Naive thymus-derived CD8-positive, alpha-beta T cell (primary cell): ENCODE results near the gene GALNT2. TPM values are rescaled to one million over a fixed set of nuclear protein-coding genes. Genes with fewer than 3 reads are reported as not detected.

ENCODE experiments used
- ATAC-seq, 2 donors: fragments of 150-1000 bp; cut with Tn5 transposase in 1 of 2; sonication (Bioruptor Pico), chemical (Tn5 transposase) in 1 of 2; 1 replicate in 1 of 2; 2 replicates in 1 of 2; pipeline ENCODE4 v1.10.0; 2021; ENCODE audit warnings: mild to moderate bottlenecking in 2 of 2, moderate library complexity in 2 of 2
- POLR2A ChIA-PET: fragments of 350-600 bp; sonication (Branson Sonifier 250); formaldehyde crosslinking; loops from one replicate; lab custom pipeline; 2021; ENCODE audit warnings: antibody characterized with exemption; lab: Charles Lee
- DNase-seq, 10 donors: peaks; one replicate each; pipeline versions ENCODE4 v3.0.0 to v3.0.0-alpha.2; 2020 to 2022
- H3K27ac Mint-ChIP-seq, 10 donors: one replicate each; pipeline ENCODE4 v1.8.0; 2020 to 2022; ENCODE audit warnings: mild to moderate bottlenecking in 10 of 10, mixed read lengths in 10 of 10, moderate library complexity in 4 of 10, inconsistent platforms in 1 of 10
- H3K27me3 Mint-ChIP-seq, 5 donors: one replicate each; pipeline ENCODE4 v1.8.0; 2021 to 2022; ENCODE audit warnings: mixed read lengths in 5 of 5
- H3K36me3 Mint-ChIP-seq, 3 donors: one replicate each; pipeline ENCODE4 v1.8.0; 2020 to 2022; ENCODE audit warnings: mixed read lengths in 3 of 3, mild to moderate bottlenecking in 2 of 3, inconsistent platforms in 1 of 3
- H3K4me1 Mint-ChIP-seq, 4 donors: one replicate each; pipeline ENCODE4 v1.8.0; 2021 to 2022; ENCODE audit warnings: mixed read lengths in 4 of 4
- H3K4me3 Mint-ChIP-seq, 10 donors: one replicate each; pipeline ENCODE4 v1.8.0; 2020 to 2022; ENCODE audit warnings: mild to moderate bottlenecking in 10 of 10, mixed read lengths in 10 of 10, moderate library complexity in 6 of 10, inconsistent platforms in 1 of 10
- H3K9me3 Mint-ChIP-seq, 9 donors: one replicate each; pipeline ENCODE4 v1.8.0; 2020 to 2022; ENCODE audit warnings: mixed read lengths in 9 of 9, mild to moderate bottlenecking in 3 of 9, inconsistent platforms in 1 of 9, moderate library complexity in 1 of 9
- polyA plus RNA-seq, 3 donors: library from polyadenylated mRNA; unstranded; fragments of 300-500 nt; fragmentation: Illumina TruSeq; gene quantifications; one replicate each; pipeline ENCODE4 v1.2.3, GENCODE V29; 2021
- total RNA-seq, 8 experiments: library from RNA in 2 of 8; stranded (reverse) in 2 of 8; gene quantifications; one replicate each; pipeline ENCODE4 v1.2.3 and lab custom pipeline; 2021 to 2026

GALNT2 gene
- total and polyA plus RNA-seq, 5 experiments from 2014 or later = 10.7 to 22.2 (median 15.3) TPM

GRCh38 chr1:230102046-230102445, 35.0 kb downstream of the GALNT2 start:
- Mint-ChIP-seq H3K27ac (no peak overlapping the region), H3K4me1 (peaks cover 40 to 70% (median 59%) of the 10 kb centered on the region in 4 donors), H3K9me3 (no peaks in the 10 kb centered on the region), H3K4me3 (no peak overlapping the region), H3K27me3 (no peaks in the 10 kb centered on the region), H3K36me3 (peaks cover 0 to 5% (median 4%) of the 10 kb centered on the region in 3 donors)
- POLR2A ChIA-PET = no interaction called here
- ATAC-seq (no peak), DNase-seq (no peak)

GRCh38 chr1:230102472-230102871, 35.4 kb downstream of the GALNT2 start:
- POLR2A ChIA-PET = no interaction called here
- Mint-ChIP-seq H3K27me3 (no peaks in the 10 kb centered on the region), H3K4me3 (peak overlapping the region in 2 of 10 donors; percentile 2 to 6), H3K4me1 (peaks cover 39 to 70% (median 62%) of the 10 kb centered on the region in 4 donors), H3K9me3 (no peaks in the 10 kb centered on the region), H3K36me3 (peaks cover 0 to 1% (median under 1%) of the 10 kb centered on the region in 3 donors), H3K27ac (no peak overlapping the region)
- DNase-seq (no peak), ATAC-seq (no peak)

- Mint-ChIP-seq H3K9me3 (no peaks in the 10 kb centered on the region), H3K27me3 (no peaks in the 10 kb centered on the region), H3K4me3 (peak overlapping the region in 3 of 10 donors; percentile 6 to 28 (median 11)), H3K4me1 (peaks cover 38 to 72% (median 68%) of the 10 kb centered on the region in 4 donors), H3K36me3 (peaks cover 0 to 1% (median 0%) of the 10 kb centered on the region in 3 donors), H3K27ac (peak overlapping the region in 2 of 10 donors; percentile 33 to 76)
- ATAC-seq (no peak), DNase-seq (no peak)
- POLR2A ChIA-PET = interaction anchor here (1.0 kb wide), 1 partner anchor 477 kb away, joined by 3 read pairs; the partner anchor contains the start of genes TAF5L and URB2
These were observed 36.5 kb downstream of the GALNT2 start for GRCh38 chr1:230103306-230104173.

GRCh38 chr1:230104395-230105244, 37.6 kb downstream of the GALNT2 start:
- Mint-ChIP-seq H3K27me3 (no peaks in the 10 kb centered on the region), H3K9me3 (no peaks in the 10 kb centered on the region), H3K4me1 (peaks cover 38 to 80% (median 76%) of the 10 kb centered on the region in 4 donors), H3K4me3 (peak overlapping the region in 7 of 10 donors; percentile 4 to 47 (median 14)), H3K36me3 (peaks cover 0 to 1% (median 0%) of the 10 kb centered on the region in 3 donors), H3K27ac (peak overlapping the region in 4 of 10 donors; percentile 23 to 66 (median 42))
- POLR2A ChIA-PET = interaction anchor here (1.0 kb wide), 1 partner anchor 478 kb away, joined by 3 read pairs; the partner anchor contains the start of genes TAF5L and URB2
- ATAC-seq (peak; percentile 73 to 74), DNase-seq (peak in 6 of 10 donors; percentile 23 to 70 (median 30))

GRCh38 chr1:230105245-230105753, 38.3 kb downstream of the GALNT2 start:
- Mint-ChIP-seq H3K27me3 (no peaks in the 10 kb centered on the region), H3K4me3 (no peak overlapping the region), H3K36me3 (peaks cover 0 to 1% (median 0%) of the 10 kb centered on the region in 3 donors), H3K4me1 (peaks cover 42 to 86% (median 83%) of the 10 kb centered on the region in 4 donors), H3K27ac (peak overlapping the region in 3 of 10 donors; percentile 5 to 32 (median 13)), H3K9me3 (no peaks in the 10 kb centered on the region)
- DNase-seq (no peak), ATAC-seq (no peak)
- POLR2A ChIA-PET = no interaction called here

- H3K4me3 Mint-ChIP-seq = no peak overlapping the region
- H3K27ac Mint-ChIP-seq = peak overlapping the region in 5 of 10 donors; percentile 5 to 86 (median 13)
- no peak for DNase-seq
- POLR2A ChIA-PET = no interaction called here
- H3K36me3 Mint-ChIP-seq = peaks cover 0 to 1% (median 0%) of the 10 kb centered on the region in 3 donors
- peaks cover 45 to 93% (median 85%) of the 10 kb centered on the region in 4 donors for H3K4me1 Mint-ChIP-seq
- no peaks in the 10 kb centered on the region for H3K27me3 Mint-ChIP-seq
- H3K9me3 Mint-ChIP-seq = no peaks in the 10 kb centered on the region
- no peak for ATAC-seq
These were observed 39.0 kb downstream of the GALNT2 start for GRCh38 chr1:230105754-230106625.

GRCh38 chr1:230107941-230108340, 40.9 kb downstream of the GALNT2 start:
- no peaks in the 10 kb centered on the region for H3K27me3 Mint-ChIP-seq
- POLR2A ChIA-PET = no interaction called here

GRCh38 chr1:230108580-230108979, 41.5 kb downstream of the GALNT2 start:
- Mint-ChIP-seq H3K4me1 (peaks cover 35 to 93% (median 85%) of the 10 kb centered on the region in 4 donors), H3K27me3 (no peaks in the 10 kb centered on the region), H3K36me3 (peaks cover 0 to 7% (median 5%) of the 10 kb centered on the region in 3 donors), H3K4me3 (peak overlapping the region in 1 of 10 donors; percentile 45), H3K9me3 (no peaks in the 10 kb centered on the region), H3K27ac (no peak overlapping the region)
- DNase-seq (no peak), ATAC-seq (no peak)
- POLR2A ChIA-PET = no interaction called here

More at GRCh38 chr1:230107941-230108340, 40.9 kb downstream of the GALNT2 start:
- H3K9me3 Mint-ChIP-seq = no peaks in the 10 kb centered on the region
- peak overlapping the region in 4 of 10 donors; percentile 21 to 79 (median 49) for H3K27ac Mint-ChIP-seq
- H3K36me3 Mint-ChIP-seq = peaks cover 0 to 3% (median 1%) of the 10 kb centered on the region in 3 donors
- DNase-seq (no peak), ATAC-seq (no peak)
- peaks cover 40 to 93% (median 87%) of the 10 kb centered on the region in 4 donors for H3K4me1 Mint-ChIP-seq
- no peak overlapping the region for H3K4me3 Mint-ChIP-seq

GRCh38 chr1:230109066-230109465, 42.0 kb downstream of the GALNT2 start:
- ATAC-seq (no peak), DNase-seq (no peak)
- POLR2A ChIA-PET = interaction anchor here (0.7 kb wide), 1 partner anchor 850 kb away, joined by 3 read pairs; no protein-coding TSS in a partner anchor
- no peaks in the 10 kb centered on the region for H3K9me3 Mint-ChIP-seq
- peak overlapping the region in 5 of 10 donors; percentile 49 to 82 (median 67) for H3K27ac Mint-ChIP-seq
- H3K36me3 Mint-ChIP-seq = peaks cover 0 to 11% (median 7%) of the 10 kb centered on the region in 3 donors
- peak overlapping the region in 2 of 10 donors; percentile 2 to 9 for H3K4me3 Mint-ChIP-seq
- peaks cover 30 to 90% (median 81%) of the 10 kb centered on the region in 4 donors for H3K4me1 Mint-ChIP-seq
- H3K27me3 Mint-ChIP-seq = no peaks in the 10 kb centered on the region

- peak; percentile 91 to 95 for ATAC-seq
- POLR2A ChIA-PET = interaction anchor here (0.5 to 0.7 kb wide), 2 partner anchors 315 to 1322 kb away, joined by 3 to 4 read pairs; no protein-coding TSS in a partner anchor
- H3K9me3 Mint-ChIP-seq = no peaks in the 10 kb centered on the region
- peaks cover 23 to 80% (median 75%) of the 10 kb centered on the region in 4 donors for H3K4me1 Mint-ChIP-seq
- H3K27ac Mint-ChIP-seq = peak overlapping the region in 8 of 10 donors; percentile 44 to 82 (median 66)
- H3K36me3 Mint-ChIP-seq = peaks cover 0 to 18% (median 10%) of the 10 kb centered on the region in 3 donors
- peak overlapping the region in 7 of 10 donors; percentile 1 to 41 (median 8) for H3K4me3 Mint-ChIP-seq
- peak in 9 of 10 donors; percentile 5 to 72 (median 42) for DNase-seq
- H3K27me3 Mint-ChIP-seq = no peaks in the 10 kb centered on the region
These were observed 43.0 kb downstream of the GALNT2 start for GRCh38 chr1:230109895-230110667.
